WI38 (cell line): ENCODE measurements around the gene METTL25B.

Source experiments
- H3K4me3 ChIP-seq: 2 replicates; pipeline ENCODE4 v1.5.1; 2011; ENCODE audit warnings: low read depth, mild to moderate bottlenecking, control low read depth, low read length
- CTCF ChIP-seq: IDR thresholded peaks from 2 replicates; pipeline ENCODE4 v1.5.1; 2012; ENCODE audit warnings: low read depth, mild to moderate bottlenecking, control low read depth, low read length

METTL25B gene

GRCh38 chr1:156714830-156715229 lies 13.4 kb upstream of the METTL25B start:
- no peak for TF ChIP-seq CTCF
- no peak overlapping the region for H3K4me3 ChIP-seq

- no peak overlapping the region for H3K4me3 ChIP-seq
- TF ChIP-seq CTCF, result no peak
These were observed 10.9 kb upstream of the METTL25B start for GRCh38 chr1:156717351-156717750.

GRCh38 chr1:156721131-156721530 lies 7.1 kb upstream of the METTL25B start:
- TF ChIP-seq CTCF, result no peak
- H3K4me3 ChIP-seq, result no peak overlapping the region

GRCh38 chr1:156721535-156721934 lies 6.7 kb upstream of the METTL25B start:
- H3K4me3 ChIP-seq, result no peak overlapping the region
- no peak for TF ChIP-seq CTCF

- peak overlapping the region; percentile 52 for H3K4me3 ChIP-seq
- peak; percentile 89 for TF ChIP-seq CTCF
These were observed 2.5 kb upstream of the METTL25B start for GRCh38 chr1:156725683-156726280.

GRCh38 chr1:156726549-156727226 lies 1.6 kb upstream of the METTL25B start:
- peak; percentile 49 for TF ChIP-seq CTCF
- H3K4me3 ChIP-seq, result peak overlapping the region; percentile 85

DNA sequence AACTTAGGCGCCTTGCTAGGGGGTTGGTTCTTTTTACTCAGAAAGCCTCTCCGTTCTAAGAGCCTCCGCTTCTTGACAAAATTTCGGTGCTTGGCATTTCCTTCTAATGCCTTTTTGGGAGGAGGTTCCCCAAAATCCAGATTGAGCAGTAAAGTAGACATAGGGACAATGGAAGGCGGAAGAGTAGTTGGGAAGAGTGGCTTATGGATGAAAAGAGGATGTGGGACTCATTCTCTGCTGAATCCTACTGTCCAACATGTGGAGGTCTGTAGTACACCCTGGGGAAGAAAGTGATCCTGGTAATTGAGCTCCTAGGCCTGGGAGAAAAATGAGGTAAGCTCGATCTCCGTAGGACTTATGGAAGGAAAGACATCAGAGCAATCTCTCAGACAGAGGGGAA lies 777 bp upstream of the METTL25B start:
- TF ChIP-seq CTCF, result no peak
- peak overlapping the region; percentile 85 for H3K4me3 ChIP-seq
